GM19468 (cell line): Measurements from ENCODE around the gene GUCA2B.

Source experiments
- ATAC-seq: cut with Tn5 transposase; IDR thresholded peaks from one replicate; pipeline ENCODE4 v1.9.1; 2021; ENCODE audit warnings: mild to moderate bottlenecking, moderate library complexity, moderate number of reproducible peaks; ENCODE audit not compliant: unreplicated experiment; ENCODE audit errors: extremely low read depth

GUCA2B gene

GRCh38 chr1:42183957-42184268, 30.7 kb downstream of the GUCA2B start:
- ATAC-seq: no peak

- ATAC-seq: no peak
These were observed 31.4 kb downstream of the GUCA2B start for GRCh38 chr1:42184616-42185015.

GRCh38 chr1:42186152-42186551, 32.9 kb downstream of the GUCA2B start:
- no peak for ATAC-seq

GRCh38 chr1:42189931-42190853, 37.0 kb downstream of the GUCA2B start:
- ATAC-seq: no peak

- ATAC-seq: no peak
These were observed 38.1 kb downstream of the GUCA2B start for GRCh38 chr1:42191319-42191718.

- ATAC-seq: no peak
These were observed 38.9 kb downstream of the GUCA2B start for GRCh38 chr1:42192106-42192505.

- ATAC-seq: no peak
These were observed 42.6 kb downstream of the GUCA2B start for GRCh38 chr1:42195841-42196240.

- ATAC-seq: no peak
These were observed 45.0 kb downstream of the GUCA2B start for GRCh38 chr1:42198251-42198650.

GRCh38 chr1:42201986-42202385, 48.8 kb downstream of the GUCA2B start:
- ATAC-seq: no peak
